ENCODE results near the gene ADRA2C. TPM values are rescaled to one million over a fixed set of nuclear protein-coding genes. Genes with fewer than 3 reads are reported as not detected.

ADRA2C gene
- total and polyA plus RNA-seq, 2 of the 13 experiments (the other 11 are each of a cell fraction or from before 2014, with no cell fraction given): 15.4 to 69.7 TPM

GRCh38 chr4:3781997-3782930, 16.1 kb downstream of the ADRA2C start (continued):
- peak; percentile 50; the same call in 1 of the 2 replicates for TF ChIP-seq HDAC1 (CRISPR knock-in tag; IDR thresholded peaks at IDR 0.05)
- no peak for TF ChIP-seq SALL1 (CRISPR knock-in tag; IDR thresholded peaks at IDR 0.05)
- no peak for TF ChIP-seq ZNF383 (CRISPR knock-in tag; IDR thresholded peaks at IDR 0.05; ENCODE audit: borderline replicate concordance)
- 0 out of 2 replicates have a peak, but pooled peaks have one; percentile 24 for TF ChIP-seq EED (CRISPR knock-in tag; IDR thresholded peaks at IDR 0.05)
- peak; percentile 21; the same call in 1 of the 2 replicates for TF ChIP-seq ETV6 (CRISPR knock-in tag; conservative IDR thresholded peaks at IDR 0.05)
- no peak for TF ChIP-seq ZNF484 (CRISPR knock-in tag; IDR thresholded peaks at IDR 0.05; ENCODE audit: borderline replicate concordance, low read depth)
- TF ChIP-seq MXD3 (CRISPR knock-in tag; IDR thresholded peaks at IDR 0.05): no peak
- no peak for TF ChIP-seq RFX3 (CRISPR knock-in tag; IDR thresholded peaks at IDR 0.05)
- TF ChIP-seq KLF12 (CRISPR knock-in tag; IDR thresholded peaks at IDR 0.05; ENCODE audit: borderline replicate concordance): no peak
- TF ChIP-seq ZNF335 (CRISPR knock-in tag; IDR thresholded peaks at IDR 0.05): no peak
- TF ChIP-seq THAP8 (CRISPR knock-in tag; IDR thresholded peaks at IDR 0.05; ENCODE audit: borderline replicate concordance): no peak
- TF ChIP-seq KDM2A (CRISPR knock-in tag; IDR thresholded peaks at IDR 0.05; ENCODE audit: borderline replicate concordance, low read depth): no peak; the same call in 1 of the 2 replicates
- TF ChIP-seq ZUFSP (CRISPR knock-in tag; IDR thresholded peaks at IDR 0.05; ENCODE audit: borderline replicate concordance): no peak
- TF ChIP-seq ZNF256 (CRISPR knock-in tag; conservative IDR thresholded peaks at IDR 0.05): no peak
- TF ChIP-seq RBFOX2 (IDR thresholded peaks at IDR 0.05; ENCODE audit: low read depth, low read length): peak; percentile 78
- no peak for TF ChIP-seq ZHX1 (CRISPR knock-in tag; IDR thresholded peaks at IDR 0.05; ENCODE audit: low read depth)
- no peak for TF ChIP-seq ZFP41 (CRISPR knock-in tag; IDR thresholded peaks at IDR 0.05; ENCODE audit: borderline replicate concordance)
- no peak for TF ChIP-seq ZMYM3 (CRISPR knock-in tag; IDR thresholded peaks at IDR 0.05)
- TF ChIP-seq ZBTB33 (CRISPR knock-in tag; IDR thresholded peaks at IDR 0.05): no peak
- TF ChIP-seq AGO2 (optimal IDR thresholded peaks at IDR 0.05; ENCODE audit: low read depth, low read length): peak; percentile 85
- TF ChIP-seq LBX2 (CRISPR knock-in tag; IDR thresholded peaks at IDR 0.05; ENCODE audit: borderline replicate concordance): no peak

Measured in HepG2 (cell line).